ENCODE measurements around the gene E2F6.

The E2F6 gene

DNA sequence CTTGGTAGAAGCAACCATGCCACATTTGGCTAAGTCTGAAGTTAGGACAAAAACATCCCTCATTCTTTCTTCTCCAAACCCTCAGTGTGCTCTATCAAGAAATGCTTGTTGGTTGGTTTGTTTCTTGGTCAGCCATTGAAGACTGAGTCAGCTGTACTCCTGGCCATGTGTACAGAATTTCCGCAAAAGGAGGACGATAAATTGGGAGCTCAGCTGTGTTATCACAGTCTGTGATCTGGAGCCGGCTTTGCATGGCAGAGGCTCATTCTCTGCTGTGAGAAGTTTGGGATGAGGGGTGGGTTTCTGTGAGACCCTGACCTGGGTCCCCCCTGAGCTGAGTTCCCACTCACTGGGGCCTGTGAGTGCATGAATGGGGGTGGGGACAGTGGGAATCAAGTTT, 26.3 kb upstream of the E2F6 start:
- DNase-seq = no peak

- DNase-seq = no peak
These were observed 25.5 kb upstream of the E2F6 start for GRCh38 chr2:11491348-11491933.

GRCh38 chr2:11490194-11490593, 24.2 kb upstream of the E2F6 start:
- DNase-seq = no peak

DNA sequence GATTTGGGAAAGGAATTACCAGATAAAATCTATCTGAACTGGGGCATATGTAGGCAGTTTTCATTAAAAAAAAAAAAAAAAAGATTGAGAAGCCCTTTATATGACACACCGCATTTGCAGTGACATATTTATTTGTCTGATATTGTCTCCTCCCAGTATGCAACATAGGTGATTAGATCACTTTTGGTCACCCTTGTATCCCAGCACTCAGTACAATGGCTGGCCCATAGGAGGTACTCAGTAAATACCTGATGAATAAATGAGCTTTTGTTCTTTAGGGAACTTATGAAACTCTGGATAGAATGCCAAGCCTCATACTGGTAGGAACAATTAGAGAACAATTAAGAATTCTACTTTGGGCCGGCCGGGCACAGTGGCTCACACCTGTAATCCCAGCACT, 22.8 kb upstream of the E2F6 start:
- DNase-seq = no peak

DNA sequence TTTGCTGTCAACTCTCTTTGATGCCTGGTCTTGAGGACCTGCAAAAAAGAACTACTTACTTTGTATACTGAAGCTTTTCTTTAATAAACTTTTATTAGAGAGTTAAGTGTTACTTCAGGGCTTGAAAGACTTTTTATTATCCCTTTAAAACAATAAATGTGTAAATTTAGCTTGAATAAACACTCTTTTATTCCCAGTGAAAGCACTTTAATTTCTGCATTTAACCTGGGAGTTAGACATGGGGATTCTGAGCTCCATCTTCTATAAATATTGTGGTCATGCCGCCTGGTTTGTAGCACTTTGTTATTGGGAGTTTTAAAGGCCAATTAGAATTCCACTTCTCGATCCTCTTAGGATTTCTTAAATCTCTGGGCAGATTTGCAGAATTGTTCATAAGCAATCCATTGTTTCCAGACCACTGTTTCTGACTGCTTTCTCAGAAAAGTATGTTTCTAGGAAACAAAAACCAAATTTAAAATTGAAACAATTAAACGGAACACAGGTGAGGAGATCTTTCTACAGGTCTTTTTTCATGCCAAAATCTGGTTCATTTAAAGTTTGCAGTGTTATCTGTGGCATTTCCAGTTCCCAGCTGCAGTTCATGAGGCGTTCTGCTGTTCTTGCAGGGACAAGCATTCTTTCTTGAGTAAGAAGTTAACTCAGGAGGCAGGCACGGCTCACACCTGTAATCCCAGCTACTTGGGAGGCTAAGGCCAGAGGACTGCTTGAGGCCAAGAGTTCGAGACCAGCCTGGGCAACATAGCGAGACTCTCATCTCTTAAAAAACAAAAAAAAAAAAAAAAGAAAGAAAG, 18.1 kb upstream of the E2F6 start:
- DNase-seq = no peak

DNA sequence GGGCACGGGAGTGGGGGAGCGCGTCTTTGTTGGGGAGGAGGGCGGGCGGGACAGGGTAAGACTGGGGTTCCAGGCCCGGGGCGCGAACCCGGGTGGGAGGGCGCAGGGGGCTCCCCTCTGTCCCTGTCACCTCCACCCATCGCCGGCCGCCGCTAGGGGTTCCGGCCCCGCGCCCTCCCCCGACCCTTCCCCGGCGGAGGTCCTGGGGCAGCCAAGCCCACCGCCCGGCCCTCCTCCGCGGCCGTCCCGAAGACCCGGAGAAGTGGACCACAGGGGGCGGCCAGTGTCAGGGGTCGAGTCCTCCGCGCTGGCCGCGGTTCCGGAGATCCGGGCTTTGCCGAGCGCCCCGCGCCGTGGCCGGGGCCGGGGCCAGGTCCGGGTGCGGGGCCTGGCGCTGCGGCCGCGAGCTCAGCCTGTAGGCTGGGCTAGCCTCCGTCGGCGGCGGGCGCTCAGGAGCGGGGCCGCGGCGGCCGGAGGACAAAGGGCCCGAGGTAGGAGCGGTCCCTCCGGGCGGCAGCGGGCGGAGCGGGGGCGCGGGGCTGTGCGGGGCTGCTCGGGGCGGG, 16.6 kb upstream of the E2F6 start:
- no peak for DNase-seq

- no peak for DNase-seq
These were observed 16.0 kb upstream of the E2F6 start for GRCh38 chr2:11481789-11482472.

DNA sequence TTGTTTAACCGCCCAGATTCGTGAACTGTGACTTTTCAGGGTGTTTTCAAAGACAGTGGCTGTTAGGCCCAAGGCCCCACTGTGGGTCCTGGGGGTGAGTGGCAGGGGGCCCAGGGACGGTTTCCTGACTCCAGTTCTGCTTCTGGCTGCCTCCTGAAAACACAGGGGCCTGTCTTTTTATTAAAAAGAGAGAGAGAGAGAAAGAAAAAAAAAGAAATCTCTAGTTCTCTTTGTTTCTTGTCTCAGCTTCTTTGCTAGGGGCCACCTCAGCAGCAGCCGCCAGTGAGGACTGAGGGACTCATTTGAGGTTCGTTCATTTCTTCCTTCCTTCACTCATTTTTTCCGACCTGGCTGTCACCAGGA, 15.4 kb upstream of the E2F6 start:
- DNase-seq = no peak

DNA sequence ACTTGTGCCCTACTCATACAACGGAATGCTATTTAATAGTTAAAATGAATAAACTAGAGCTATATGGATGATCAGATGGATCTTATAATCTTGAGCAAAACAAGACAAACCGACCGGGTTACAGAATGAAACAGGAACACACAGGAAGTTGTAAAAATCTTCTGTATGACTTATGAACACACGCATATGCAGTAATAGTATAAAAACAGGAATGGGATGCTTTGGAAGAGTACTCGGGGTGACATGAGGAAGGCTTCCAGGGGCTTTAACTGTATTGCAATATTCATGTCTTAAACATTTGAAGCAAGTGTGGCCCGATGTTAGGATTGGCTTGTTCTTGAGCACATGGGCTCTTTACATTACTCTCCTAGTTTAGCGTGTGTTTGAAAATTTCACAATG, 14.9 kb upstream of the E2F6 start:
- DNase-seq = no peak

DNA sequence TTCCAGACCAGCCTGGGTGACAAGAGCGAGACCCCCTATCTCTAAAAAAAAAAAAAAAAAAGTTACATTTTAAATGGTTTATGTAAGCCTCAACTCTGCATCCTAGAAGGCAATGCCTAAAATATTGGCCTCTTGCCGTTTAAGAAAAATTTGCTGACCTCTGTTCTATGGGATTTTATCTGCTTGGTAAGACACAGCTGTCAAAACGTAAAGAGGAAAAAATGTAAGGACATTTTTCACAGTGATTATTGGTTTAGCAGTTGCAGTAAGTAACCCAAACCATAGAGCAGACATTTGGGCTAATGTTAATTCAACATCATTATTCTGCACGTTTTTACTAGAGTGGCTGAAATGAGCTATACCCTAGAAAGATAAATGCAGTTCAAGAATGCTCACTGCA, 14.4 kb upstream of the E2F6 start:
- no peak for DNase-seq

DNA sequence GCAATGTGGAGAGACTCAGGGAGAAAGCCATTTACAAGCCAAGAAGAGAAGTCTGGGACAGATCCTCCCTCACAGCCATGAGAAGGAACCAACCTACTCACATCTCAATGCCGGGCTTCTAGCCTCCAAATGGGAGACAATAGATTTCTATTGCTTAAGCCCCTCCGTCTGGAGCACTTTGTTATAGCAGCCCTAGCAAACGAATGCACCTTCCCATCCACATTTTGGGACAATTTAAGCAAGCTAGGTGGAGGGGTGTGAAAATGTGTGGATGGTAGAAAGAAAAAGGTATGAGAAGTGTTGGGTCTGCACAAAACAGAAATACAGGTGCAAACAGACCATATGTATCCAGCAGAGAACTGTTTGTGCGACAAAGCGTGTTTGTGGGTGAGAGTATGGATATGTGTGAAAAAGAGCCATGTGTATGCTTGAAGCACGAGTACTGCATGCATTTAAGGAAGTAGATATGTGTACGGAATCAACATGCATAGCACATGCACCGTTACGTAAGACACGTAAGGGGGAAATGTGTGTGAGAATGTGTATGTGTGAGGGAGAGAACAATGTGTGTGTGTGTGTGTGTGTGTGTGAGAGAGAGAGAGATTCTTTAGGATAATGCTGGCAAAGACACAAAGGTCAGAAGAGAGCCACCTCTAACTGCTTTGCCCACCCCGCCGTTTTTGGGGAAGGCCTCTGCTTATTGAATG, 13.1 kb upstream of the E2F6 start:
- DNase-seq = no peak

DNA sequence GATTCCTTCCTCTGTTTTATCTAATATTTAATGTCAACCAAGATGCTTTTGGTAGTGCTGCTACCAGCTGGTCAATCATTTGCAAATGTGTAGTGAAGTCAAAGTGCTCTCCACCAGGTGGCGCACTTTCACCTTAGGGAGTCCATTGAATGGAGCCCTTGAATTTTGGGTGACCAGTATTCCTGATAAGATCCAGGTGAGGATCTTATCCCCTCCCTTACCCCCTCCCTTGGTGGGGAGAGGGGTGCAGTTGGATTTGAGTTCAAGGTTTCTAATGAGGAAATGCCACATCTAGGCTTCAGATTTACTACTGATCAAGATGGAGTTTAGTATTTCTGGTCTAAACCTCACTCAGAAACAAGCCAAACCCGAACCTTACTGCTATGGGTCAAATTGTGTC, 12.0 kb upstream of the E2F6 start:
- peak; percentile 83 to 87 for DNase-seq

- no peak for DNase-seq
These were observed 7.9 kb upstream of the E2F6 start for GRCh38 chr2:11473659-11474433.

- DNase-seq = no peak
These were observed 1.8 kb upstream of the E2F6 start for GRCh38 chr2:11467749-11468148.

DNA sequence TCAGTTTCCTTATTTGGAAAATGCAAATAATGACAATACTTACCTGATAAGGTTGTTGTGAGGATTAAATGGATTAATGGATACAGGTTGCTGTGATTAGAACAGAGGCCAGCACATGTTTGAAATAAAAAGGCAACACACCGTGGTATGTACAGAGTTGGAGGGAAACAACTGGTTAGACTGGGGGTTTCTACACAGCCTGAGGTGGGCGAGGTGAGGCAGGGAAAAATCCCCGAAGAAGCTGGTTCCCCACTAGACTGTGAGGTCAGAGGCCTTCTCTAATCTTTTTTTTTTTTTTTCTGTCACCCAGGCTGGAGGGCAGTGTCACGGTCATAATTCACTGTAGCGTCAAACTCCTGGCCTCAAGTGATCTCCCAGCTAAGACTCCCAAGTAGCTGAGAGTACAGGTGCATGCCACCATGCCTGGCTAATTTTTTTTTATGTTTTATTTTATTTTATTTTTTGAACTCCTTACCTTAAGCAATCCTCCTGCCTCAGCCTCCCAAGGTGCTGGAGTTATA, 1.2 kb upstream of the E2F6 start:
- DNase-seq = no peak

GRCh38 chr2:11466307-11467128, 557 bp upstream of the E2F6 start:
- no peak for DNase-seq

DNA sequence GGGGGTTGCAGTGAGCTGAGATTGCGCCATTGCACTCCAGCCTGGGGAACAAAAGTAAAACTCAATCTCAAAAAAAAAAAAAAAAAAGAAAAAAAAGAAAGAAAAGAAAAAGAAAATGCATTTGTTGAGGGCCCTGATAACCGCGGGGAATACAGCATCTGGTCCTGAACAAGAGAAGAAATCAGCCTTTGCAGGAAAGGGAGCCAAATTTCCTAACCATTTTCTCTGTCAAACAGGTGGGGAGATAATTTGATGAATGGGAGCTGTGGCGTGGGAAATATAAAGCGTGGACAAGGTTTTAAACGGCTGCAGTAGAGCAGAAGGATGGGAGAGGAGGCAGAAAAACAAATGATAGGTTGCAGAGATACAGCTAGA, 864 bp downstream of the E2F6 start:
- no peak for DNase-seq

GRCh38 chr2:11459816-11460215, 6.1 kb downstream of the E2F6 start:
- no peak for DNase-seq

DNA sequence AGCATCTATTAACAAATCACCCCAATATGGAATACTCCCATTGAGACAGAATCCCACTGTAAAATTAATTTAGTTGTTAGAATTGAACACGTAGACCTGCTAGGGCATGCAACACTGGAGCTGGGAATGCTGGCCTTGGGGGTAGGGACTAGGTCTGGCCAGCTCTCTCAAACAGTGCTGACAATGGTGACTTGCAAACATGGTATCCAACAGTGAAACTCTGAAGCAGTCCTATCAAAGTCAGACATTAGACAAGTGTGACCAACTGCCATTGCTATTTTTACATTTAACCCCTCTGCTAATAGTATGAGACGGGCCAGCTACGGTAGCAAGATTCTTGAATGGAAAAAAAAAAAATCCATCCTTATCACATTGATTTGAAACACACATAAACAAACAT, 7.2 kb downstream of the E2F6 start:
- no peak for DNase-seq

GRCh38 chr2:11457935-11458334, 8.0 kb downstream of the E2F6 start:
- no peak for DNase-seq

- no peak for DNase-seq
These were observed 9.7 kb downstream of the E2F6 start for GRCh38 chr2:11456251-11456650.
